ENCODE results near the gene SGCD.

Gene SGCD

GRCh38 chr5:156707750-156708149 lies 380.8 kb downstream of the SGCD start:
- no peak for DNase-seq

- no peak for DNase-seq
Observed at GRCh38 chr5:156715287-156715686, 388.3 kb downstream of the SGCD start.

- DNase-seq: no peak
Observed at GRCh38 chr5:156716591-156717380, 389.8 kb downstream of the SGCD start.

DNA sequence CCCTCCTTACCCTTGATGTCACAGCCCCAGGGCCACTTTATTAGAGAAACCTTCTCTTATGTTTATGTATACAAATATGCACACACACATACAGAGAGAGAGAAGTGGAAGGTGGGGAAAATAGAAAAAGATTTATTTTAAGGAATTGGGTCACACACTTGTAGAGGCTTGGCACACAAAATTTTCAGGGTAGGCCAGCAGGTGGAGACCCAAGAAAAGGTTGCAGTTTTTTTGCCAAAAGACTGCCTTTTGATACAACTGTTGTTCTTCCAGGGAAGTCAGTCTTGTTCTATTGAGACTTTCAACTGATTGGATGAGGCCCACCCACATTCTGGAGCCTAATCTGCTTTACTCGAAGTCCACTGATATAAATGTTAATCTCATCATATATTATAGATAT lies 392.0 kb downstream of the SGCD start:
- no peak for DNase-seq

GRCh38 chr5:156722358-156722757 lies 395.4 kb downstream of the SGCD start:
- no peak for DNase-seq

- no peak for DNase-seq
Observed at GRCh38 chr5:156735477-156735876, 408.5 kb downstream of the SGCD start.

- DNase-seq: no peak
Observed at GRCh38 chr5:156741516-156741915, 414.6 kb downstream of the SGCD start.

GRCh38 chr5:156753846-156754245 lies 426.9 kb downstream of the SGCD start:
- DNase-seq: no peak

DNA sequence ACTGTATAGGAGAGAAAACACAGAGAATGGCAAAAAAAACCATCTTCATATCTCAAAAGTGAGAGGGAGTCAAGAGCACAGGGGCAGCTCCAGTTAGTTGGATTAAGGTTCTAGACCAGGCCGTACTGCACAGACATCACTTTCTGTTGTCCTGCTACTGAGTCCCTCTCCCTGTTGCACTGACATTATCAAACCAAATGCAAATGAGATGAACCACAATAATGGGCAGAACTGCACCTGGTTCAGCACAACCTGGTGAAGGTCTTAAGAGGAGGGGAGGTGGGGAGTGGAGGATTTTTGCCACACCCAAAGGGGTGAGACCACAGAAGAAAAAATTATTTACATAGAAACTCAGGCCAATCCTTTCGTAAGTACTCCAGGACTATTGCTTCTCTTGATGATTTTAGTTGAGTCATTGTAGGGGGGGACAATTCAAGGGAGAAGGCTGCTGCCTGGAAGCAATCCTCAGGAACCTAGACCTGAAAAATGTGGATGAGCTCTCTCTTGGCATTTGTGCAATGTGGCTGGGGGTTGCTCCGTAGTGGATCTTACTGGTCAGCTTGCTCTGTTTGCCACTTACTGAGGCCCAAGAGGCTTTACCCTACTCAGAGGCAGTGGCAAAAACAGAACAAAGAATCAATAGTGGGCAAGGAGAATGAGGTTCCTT lies 428.6 kb downstream of the SGCD start:
- no peak for DNase-seq

DNA sequence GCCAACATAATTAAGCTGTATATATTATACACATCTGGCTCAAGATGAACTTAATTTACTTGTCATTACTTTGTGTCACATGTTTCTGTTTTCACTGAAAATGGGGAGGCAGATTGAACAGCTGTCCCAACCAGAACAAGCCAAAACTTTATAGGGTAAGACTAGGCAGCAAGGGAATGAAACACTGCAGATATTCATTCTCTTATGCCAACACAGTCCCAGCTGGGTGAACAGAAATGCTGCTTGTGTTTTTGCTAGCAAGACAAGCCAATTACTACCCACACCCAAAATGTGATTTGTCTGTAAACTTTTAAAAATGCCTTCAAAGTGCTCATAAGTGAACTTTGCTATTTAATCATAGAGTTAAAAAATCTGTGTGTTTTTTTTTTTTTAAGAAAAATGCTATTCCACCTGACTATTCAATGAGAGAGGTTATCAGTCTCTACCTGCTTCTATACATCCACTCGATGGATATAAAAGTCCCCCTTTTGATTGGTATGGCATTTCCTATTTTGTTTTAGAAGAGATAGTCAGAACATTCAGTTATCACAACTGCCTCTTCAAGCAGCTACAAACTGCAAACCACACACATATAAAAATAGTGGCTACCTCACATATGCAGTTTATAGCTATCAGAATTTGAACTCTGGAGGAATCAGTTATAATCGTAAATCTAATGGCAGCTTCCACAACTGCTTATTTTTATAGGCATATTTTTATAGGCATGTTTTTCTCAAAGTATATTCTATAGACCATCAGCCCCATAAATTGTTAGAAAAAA lies 431.2 kb downstream of the SGCD start:
- no peak for DNase-seq

GRCh38 chr5:156759156-156759555 lies 432.2 kb downstream of the SGCD start:
- no peak for DNase-seq

GRCh38 chr5:156762771-156763170 lies 435.8 kb downstream of the SGCD start:
- no peak for DNase-seq

- DNase-seq: no peak
Observed at GRCh38 chr5:156764176-156764971, 437.4 kb downstream of the SGCD start.

GRCh38 chr5:156774273-156774672 lies 447.3 kb downstream of the SGCD start:
- DNase-seq: no peak

DNA sequence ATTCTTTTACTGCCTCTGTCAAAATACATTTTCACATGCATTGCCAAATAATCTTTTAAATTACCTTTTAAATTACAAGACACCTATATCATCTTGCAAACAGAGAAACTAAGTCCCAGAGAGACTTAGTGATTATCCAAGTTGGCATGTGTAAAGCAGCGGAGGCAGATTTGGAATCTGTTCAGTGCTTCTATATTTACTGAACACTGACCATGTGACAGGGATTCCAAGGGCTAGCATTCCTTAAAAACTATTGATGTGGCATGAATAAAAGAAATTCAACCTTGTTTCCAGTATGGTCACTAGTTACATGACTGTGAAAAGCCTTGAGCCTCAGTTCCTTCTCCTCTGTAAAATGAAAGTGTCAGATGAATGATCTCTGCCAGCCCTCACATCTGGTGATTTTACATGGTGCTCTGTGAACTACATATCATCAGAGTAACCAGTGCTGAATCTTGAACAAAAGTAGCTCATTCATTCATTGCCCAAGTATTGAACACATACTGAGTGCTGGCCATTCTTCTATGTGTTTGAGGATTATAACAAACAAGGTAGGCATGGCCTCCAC lies 451.3 kb downstream of the SGCD start:
- DNase-seq: no peak

DNA sequence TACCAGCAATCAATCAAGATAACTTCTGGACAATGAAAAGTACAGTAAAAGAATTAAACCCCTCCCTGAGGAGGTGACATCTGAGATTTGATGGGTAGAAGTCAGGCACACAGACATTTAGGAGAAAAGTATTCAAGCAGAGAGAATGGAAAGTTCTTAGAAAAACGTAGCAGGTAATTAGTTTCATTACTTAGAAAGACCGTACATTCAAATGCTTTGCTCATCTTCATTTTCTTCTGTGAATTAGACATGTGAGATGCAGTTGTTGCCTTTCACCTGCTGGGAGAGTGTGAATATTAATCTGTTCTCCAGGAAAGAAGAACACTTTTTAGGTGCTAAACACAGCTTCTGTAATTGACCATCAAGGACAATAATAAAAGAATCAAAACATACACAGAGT lies 451.8 kb downstream of the SGCD start:
- no peak for DNase-seq

GRCh38 chr5:156779436-156779835 lies 452.5 kb downstream of the SGCD start:
- DNase-seq: no peak

DNA sequence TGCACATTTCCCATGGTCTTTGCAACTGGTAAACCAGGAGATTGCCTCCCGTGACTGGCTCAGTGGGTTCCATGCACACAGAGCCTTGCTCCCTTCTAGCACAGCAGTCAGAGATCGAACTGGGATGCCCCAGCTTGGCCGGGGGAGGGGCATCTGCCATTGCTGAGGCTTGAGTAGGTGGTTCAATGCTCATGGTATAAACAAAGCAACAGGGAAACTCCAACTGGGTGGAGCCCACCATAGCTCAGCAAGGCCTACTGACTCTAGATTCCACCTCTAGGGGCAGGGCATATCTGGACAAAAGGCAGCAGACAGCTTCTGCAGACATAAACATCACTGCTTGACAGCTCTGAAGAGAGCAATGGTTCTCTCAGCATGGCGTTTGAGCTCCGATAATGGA lies 456.1 kb downstream of the SGCD start:
- no peak for DNase-seq

DNA sequence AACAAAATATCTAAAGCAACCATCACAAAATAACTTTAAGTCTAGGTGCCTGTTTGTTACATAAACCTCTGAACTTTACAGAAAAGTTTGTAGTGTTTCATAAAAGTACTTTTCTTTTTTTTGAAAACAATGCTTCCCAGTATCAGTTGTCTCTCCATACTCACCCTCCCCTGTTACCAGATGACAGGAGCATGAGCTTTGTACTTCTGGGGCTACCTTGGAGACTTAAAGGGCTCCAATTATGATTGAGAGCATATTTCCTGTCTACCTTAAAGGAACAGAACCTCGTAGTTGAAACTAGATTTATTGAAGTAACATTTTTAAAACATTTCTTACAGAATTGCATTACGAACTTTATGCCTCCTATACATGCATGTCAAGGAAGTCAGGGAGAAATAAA lies 467.7 kb downstream of the SGCD start:
- DNase-seq: no peak

- DNase-seq: no peak
Observed at GRCh38 chr5:156798201-156798600, 471.2 kb downstream of the SGCD start.

GRCh38 chr5:156799171-156799570 lies 472.2 kb downstream of the SGCD start:
- DNase-seq: no peak

DNA sequence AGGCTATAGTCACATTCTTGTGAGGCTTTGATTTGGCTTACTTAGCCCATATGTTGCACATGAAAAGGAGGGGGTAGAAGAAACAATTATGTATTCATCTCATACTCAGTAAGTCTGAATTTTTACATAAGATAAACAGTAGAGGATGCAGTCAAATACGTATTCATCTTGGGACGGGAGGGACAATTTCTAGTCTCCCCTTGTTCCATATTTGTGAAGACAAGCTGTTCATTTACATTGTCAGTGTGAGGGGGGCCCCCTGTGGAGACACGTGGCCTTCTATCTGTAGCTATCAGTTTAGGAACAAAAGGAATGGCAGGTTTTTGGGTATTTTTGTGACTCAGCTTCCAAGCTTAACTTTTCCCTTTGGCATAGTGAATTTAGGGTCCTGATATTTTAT lies 474.0 kb downstream of the SGCD start:
- no peak for DNase-seq

DNA sequence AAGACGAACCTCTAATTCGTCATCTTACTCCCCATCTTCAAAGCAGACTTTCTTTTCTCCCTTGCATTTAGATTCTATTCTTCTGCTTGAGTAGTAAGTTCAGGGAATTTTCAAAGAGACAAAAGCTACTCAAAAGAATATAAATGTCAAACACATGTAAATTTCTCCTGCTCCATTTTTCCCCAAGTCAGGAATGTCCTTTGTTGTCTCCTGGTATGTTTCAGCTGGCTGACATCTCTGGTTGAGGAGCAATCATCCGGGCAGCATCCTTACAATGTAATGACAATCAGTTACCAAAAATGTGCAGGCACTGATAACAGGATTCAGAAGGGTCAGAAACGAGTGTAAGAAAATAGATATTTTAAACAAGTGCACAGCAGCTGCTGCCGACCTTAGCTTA lies 475.5 kb downstream of the SGCD start:
- DNase-seq: no peak

All from CD4-positive, alpha-beta T cell treated with Interleukin-4 for 1 hour (primary cell).